HG02943 (cell line): ENCODE measurements around the gene PLEKHA5.

Source experiments
- ATAC-seq: cut with Tn5 transposase; IDR thresholded peaks from one replicate; pipeline ENCODE4 v1.9.1; 2021; ENCODE audit warnings: mild to moderate bottlenecking, low read depth, moderate library complexity; ENCODE audit not compliant: unreplicated experiment

Gene PLEKHA5

DNA sequence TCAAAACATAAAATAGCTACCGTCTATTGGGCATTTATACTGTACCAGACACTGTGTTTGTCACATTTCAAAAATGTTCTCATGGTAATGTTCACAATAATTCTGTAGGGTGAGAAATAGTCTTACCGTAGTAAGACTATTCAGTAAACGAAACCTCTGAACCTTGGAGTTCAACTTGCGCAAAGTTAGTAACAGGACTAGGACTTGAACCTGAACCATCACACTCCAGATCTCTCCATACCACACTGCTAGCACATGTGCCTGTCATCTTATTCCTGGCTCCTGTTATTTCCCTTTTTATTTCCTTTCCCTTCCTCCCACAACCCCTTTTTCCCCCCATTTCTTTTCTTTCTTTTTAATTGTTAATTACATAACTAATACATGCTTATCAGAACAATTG is 65.4 kb downstream of the PLEKHA5 start:
- no peak for ATAC-seq

DNA sequence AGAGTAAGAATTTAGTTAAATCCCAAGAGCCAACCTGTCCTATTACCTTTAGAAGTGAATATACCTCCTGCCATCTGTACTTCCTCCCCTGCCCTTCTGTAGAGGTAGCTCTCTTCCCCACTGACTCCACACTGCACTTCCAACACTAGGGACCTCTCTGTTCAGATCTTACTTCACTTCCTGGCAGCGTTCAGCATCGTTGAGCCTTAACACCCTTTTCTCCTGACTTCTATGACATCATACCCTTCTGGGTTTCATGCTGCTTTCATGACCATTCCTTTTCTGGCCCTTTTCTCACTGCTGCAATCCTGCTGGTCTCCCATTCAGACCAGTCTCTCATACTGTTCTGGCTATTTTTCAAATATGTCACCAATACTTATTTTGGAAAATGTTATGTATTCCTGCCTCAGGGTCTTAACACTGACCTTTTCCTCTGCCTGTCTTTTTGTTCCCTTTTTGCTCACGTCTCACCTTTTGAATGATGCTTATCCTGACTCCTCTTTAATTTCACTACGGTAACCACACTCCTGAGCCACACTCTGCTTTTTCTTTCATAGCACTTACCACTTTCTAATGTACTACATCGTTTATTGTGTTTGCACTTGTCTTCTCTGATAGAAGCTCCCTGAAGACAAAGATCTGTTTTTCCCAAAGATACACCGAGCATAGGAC is 67.6 kb downstream of the PLEKHA5 start:
- no peak for ATAC-seq

DNA sequence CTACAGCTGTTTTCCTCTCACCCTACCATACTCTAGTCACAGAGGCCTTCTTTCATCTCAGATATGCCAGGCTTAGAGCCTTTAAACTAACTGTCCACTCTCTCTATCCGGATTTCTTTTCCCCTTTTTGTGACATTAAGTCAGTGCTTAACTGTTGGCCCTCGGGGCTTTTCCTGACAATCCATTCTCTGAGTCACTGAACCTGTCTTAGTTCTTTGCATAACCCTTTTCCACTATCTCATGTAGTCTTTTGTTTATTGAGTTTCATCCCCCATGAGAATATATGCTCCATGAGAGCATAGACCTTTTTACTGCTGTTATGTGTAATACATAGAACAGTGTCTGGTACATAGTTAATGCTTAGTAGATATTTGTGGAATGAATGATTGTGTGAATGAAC is 68.7 kb downstream of the PLEKHA5 start:
- no peak for ATAC-seq

- no peak for ATAC-seq
Observed at GRCh38 chr12:19199332-19199731, 69.8 kb downstream of the PLEKHA5 start.

- ATAC-seq, result no peak
Observed at GRCh38 chr12:19200261-19200660, 70.7 kb downstream of the PLEKHA5 start.

DNA sequence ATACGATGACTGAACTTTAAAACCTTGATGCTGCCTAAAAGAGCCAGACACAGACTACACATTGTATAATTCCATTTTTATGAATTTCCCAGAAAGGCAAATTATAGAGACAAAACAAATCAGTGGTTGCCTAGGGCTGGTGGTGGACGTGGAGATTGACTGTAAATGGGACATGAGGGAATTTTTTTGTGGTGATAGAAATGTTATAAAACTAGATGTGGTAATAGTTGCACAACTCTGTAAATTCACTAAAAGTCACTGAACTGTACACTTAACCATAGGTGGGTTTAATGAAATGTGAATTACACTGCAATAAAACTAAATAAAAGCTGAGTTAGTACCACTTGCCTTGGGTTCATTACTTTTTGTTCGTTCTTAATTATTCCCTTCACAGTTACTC is 72.1 kb downstream of the PLEKHA5 start:
- no peak for ATAC-seq

GRCh38 chr12:19203013-19203412 is 73.5 kb downstream of the PLEKHA5 start:
- ATAC-seq, result no peak

DNA sequence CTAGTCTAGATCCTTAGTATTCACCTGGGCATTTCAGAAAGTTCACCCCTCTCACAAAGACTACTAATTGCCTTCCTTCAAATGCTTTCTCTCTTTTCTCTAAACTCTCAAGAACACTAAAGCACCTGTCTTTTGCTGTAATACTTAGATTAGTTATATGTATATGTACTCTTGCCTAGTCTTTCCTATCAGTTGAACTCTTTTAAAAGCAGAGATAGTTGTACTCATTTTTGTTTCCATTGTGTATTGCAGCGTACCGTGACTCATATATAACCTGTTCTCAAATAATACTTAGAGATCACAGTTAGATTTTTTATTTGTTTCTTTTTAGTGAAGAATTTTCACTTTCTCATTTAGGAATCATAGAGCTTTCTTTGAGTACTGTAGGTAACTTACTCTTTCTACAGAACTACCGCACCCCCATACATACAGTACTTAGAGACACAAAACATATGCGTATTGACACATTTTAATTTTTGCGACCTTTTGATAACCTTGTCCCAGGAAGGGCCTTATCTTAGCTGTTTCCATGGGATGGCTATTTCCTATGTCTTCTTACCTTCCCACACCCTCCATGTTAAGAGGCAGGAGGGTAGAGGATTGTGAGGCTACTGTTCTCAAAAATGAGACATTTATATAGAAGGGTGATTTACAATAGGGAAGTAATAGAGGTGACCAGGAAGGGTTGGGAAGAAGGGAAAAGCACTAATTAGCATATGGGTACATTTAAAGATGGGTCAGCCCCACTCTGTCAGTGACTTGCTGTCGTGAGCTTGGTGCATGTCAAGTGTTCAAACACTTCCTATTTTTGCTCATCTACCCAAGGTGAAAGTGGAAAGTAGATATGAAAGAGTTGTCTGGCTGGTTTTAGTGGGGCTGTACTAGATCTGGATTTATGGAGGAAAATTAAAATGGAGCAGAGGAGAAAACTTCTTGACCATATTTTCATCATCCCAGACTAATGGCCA is 74.3 kb downstream of the PLEKHA5 start:
- no peak for ATAC-seq

DNA sequence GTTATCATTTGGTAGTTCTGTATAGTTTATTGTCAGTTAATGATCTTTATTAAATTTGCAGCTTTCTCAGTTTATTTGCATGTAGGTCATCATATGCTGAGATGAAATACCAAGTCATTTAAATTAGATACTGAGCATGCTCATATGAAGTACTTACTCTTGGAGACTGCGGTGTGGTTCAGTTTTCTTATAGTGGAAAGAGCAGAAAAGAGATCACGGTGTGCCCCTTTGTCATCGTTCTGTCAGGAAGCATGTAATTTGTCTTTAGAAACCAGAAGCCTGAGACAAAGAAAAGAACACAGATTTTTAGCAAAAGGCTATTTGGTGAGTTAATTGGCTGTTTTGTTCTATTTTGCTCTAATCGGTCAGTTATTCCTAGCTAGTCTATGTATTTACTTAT is 75.6 kb downstream of the PLEKHA5 start:
- no peak for ATAC-seq

- ATAC-seq, result no peak
Observed at GRCh38 chr12:19206493-19207077, 77.1 kb downstream of the PLEKHA5 start.

GRCh38 chr12:19208456-19208855 is 78.9 kb downstream of the PLEKHA5 start:
- ATAC-seq, result no peak

DNA sequence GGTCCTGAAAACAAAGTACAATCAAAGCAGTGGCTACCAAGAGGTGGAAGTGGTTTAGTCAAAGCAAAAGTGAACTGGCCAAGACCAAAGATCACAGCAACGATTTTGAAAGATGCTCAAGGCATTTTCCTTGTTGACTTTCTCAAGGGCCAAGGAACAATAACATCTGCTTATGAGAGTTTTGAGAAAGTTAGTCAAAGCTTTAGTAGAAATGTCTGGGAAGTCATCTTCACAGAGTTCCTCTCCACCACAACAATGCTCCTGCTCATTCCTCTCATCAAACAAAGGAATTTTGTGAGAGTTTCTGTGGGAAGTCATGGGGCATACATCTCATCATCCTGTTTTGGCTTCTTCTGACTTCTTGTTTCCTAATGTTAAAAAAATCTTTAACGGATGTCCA is 80.1 kb downstream of the PLEKHA5 start:
- no peak for ATAC-seq

- no peak for ATAC-seq
Observed at GRCh38 chr12:19211802-19212201, 82.3 kb downstream of the PLEKHA5 start.

DNA sequence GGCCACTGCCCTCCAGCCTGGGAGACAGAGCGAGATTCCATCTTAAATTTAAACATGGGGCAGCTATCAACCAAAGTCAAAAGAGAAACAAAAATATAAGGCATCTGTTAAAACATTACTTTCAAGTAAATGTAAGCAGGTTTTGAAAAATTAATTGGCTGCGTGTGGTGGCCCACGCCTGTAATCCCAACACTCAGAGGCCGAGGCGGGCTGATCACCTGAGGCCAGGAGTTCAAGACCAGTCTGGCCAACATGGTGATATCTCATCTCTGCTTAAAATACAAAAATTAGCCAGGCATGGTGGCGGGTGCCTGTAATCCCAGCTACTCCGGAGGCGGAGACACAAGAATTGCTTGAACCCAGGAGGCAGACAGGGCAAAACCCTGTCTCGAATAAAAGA is 82.7 kb downstream of the PLEKHA5 start:
- ATAC-seq, result no peak

DNA sequence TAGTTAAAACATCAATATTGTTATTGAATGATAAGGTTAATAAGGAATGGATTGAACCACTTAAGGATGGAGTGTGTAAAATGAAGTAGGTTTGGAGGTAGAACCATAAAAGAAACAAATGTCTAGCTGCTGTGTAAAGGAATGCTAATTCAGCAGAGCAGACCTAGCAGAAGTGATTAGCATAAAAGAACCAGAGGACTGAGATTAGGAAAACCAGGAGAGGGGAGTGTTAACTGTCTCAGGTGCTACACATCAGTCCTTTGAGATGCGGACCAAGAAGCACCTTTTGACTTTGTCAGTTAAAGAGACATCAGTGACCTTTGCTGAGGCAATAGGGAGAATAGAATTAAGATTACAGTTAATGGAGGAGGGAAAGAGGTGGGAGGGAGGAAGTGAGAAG is 84.5 kb downstream of the PLEKHA5 start:
- ATAC-seq, result no peak

GRCh38 chr12:19215115-19215514 is 85.6 kb downstream of the PLEKHA5 start:
- no peak for ATAC-seq

DNA sequence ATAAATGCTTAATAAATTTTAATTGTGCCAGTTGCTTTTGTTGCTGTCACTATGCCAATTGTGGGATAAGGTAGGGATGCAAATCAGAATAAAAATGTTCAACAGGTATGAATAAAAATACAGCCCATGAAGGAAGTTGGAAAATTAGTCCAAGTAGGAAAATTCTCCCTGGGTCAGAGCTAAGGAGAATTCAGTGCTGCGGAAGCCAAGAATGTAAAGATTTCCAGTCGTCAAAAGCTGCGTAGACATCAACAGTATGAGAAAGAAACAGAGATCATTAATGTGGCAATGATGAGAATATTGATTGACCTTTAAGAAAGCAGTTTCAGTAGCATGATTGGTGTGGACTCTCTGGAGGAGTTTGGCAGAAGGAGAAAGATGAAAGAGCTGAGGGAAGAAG is 87.9 kb downstream of the PLEKHA5 start:
- no peak for ATAC-seq

GRCh38 chr12:19220205-19220604 is 90.7 kb downstream of the PLEKHA5 start:
- ATAC-seq, result no peak

- no peak for ATAC-seq
Observed at GRCh38 chr12:19220852-19221466, 91.4 kb downstream of the PLEKHA5 start.

DNA sequence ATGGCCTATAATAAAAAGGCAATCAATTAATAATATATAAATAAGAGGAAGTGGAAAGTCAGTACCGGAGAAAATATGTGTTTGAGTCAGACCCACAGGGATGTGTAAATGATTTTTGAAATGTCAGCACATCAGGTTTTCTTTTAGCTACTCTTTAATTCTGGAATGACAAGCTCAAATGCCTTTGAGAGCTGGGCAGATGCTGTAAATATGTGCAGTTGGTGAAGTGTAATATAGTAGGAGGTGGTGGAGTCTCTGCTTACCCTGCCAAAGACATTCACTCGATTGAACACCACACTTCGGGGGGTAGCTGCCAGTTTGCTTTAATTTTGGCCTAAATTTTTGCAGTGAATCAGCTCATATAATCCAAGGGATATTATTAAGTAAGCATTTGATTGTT is 93.0 kb downstream of the PLEKHA5 start:
- ATAC-seq, result no peak

GRCh38 chr12:19223018-19223417 is 93.5 kb downstream of the PLEKHA5 start:
- ATAC-seq, result no peak
